Psoas muscle (tissue), 8 donors: Measurements from ENCODE around the gene HTR7. TPM values are rescaled to one million over a fixed set of nuclear protein-coding genes. Genes with fewer than 3 reads are reported as not detected.

Source experiments
- ATAC-seq, 4 donors: fragments of 200-7000 bp; cut with Tn5 transposase; one replicate each; pipeline ENCODE4 v1.9.1; 2020; ENCODE audit warnings: moderate library complexity in 3 of 4, mild to moderate bottlenecking in 2 of 4
- DNase-seq, 2 donors: peaks; one replicate each; pipeline ENCODE4 v3.0.0-alpha.2; 2020
- H3K27ac ChIP-seq: fragments of 200-600 bp; one replicate; pipeline ENCODE4 v1.8.0; 2022
- H3K27me3 ChIP-seq, 3 donors: fragments of 200-600 bp in 1 of 3; one replicate each; pipeline versions ENCODE4 v1.6.1 to v1.8.0; 2013 to 2022; ENCODE audit warnings: low read length in 2 of 3, mild to moderate bottlenecking in 2 of 3, moderate library complexity in 1 of 3; ENCODE audit not compliant: insufficient read depth in 3 of 3
- H3K36me3 ChIP-seq, 2 donors: fragments of 200-600 bp in 1 of 2; one replicate each; pipeline versions ENCODE4 v1.6.1 to v1.8.0; 2013 to 2022; ENCODE audit warnings: low read depth in 1 of 2, mild to moderate bottlenecking in 1 of 2, moderate library complexity in 1 of 2; ENCODE audit not compliant: insufficient read depth in 1 of 2
- H3K4me1 ChIP-seq: fragments of 200-600 bp; one replicate; pipeline ENCODE4 v1.8.0; 2022
- H3K4me3 ChIP-seq: fragments of 200-600 bp; one replicate; pipeline ENCODE4 v1.8.0; 2022; ENCODE audit warnings: mild to moderate bottlenecking
- H3K9me3 ChIP-seq: fragments of 200-600 bp; one replicate; pipeline ENCODE4 v1.8.0; 2022
- WGBS, 3 donors: extraction: QIAGEN DNeasy Blood & Tissue Kit; methylation state at CpG; one replicate each; pipeline versions ENCODE4 v1.1.6 to v1.1.7; 2013; 5-methylcytosine and 5-hydroxymethylcytosine counted together
- intact Hi-C, 2 donors: fragments of 100-400 bp; cut with DNase I; formaldehyde crosslinking; loops; one replicate each; pipeline versions ENCODE4 v1.11.0 to v1.14.2; 2022
- polyA plus RNA-seq, 3 donors: library from polyadenylated mRNA; stranded (reverse); fragments of 200-250 nt; gene quantifications; one replicate each; pipeline ENCODE4 v1.2.3, GENCODE V29; 2013
- total RNA-seq, 4 donors: library from RNA; stranded (reverse); fragmentation: NEBNext Ultra II Directional in 2 of 4; extraction: Animal tissue kit (Norgen Biotek cat#: 25700) in 2 of 4; gene quantifications; one replicate each; pipeline versions ENCODE4 v1.2.1 to v1.2.4, GENCODE V29; 2021 to 2023
- TF ChIP-seq, protein P1 (sequence below): fragments of 200-600 bp; IDR thresholded peaks from one replicate; pipeline ENCODE4 v1.8.0; 2022; ENCODE audit warnings: antibody characterized with exemption
- donor health status: healthy with polysubstance abuse.
- donor health status: DM: no; HTN: no; CAD: no; lungs with moderate emphysema.
- donor health status: Bipolar disorder and iron deficiency.
- donor health status: healthy.
- donor health status: DM: yes; HTN: yes; CAD: no.
- donor health status: DM: no; HTN: no; CAD: no.
- donor health status: DM: no; HTN: no; CAD: no.
- donor health status: DM: yes; HTN: yes; CAD: no.

The HTR7 gene
- total and polyA plus RNA-seq, 7 donors = 0.24 to 1.3 (median 0.39) TPM

DNA sequence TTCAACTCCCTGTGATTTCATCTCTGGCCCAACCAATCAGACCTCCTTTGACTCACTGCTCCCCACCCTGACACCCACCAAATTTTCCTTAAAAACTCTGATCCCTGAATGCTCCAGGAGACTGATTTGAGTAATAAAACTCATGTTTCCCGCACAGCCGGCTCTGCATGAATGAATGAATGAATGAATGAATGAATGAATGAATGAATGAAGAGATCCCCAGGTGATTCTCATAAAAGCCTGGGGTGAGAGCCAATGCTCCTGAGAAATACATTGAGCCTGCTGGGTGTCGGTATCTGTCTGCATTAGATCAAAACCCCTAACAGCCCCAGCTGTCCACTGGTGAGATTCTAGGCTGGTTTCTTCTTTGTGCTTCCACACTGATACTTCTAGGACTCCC lies 58.7 kb downstream of the HTR7 start:
- Histone ChIP-seq H3K4me3 (no peak overlapping the region), H3K9me3 (no peaks in the 10 kb centered on the region), H3K27ac (no peak overlapping the region), H3K4me1 (no peaks in the 10 kb centered on the region), H3K36me3 (no peaks in the 10 kb centered on the region), H3K27me3 (no peaks in the 10 kb centered on the region)
- no peak for DNase-seq
- WGBS, 3 donors = 84 to 90% (median 90%) methylated on average over 3 of the region's 3 CpGs
- ATAC-seq = no peak
- intact Hi-C loops = no loop called here
- TF ChIP-seq, protein P1, sequence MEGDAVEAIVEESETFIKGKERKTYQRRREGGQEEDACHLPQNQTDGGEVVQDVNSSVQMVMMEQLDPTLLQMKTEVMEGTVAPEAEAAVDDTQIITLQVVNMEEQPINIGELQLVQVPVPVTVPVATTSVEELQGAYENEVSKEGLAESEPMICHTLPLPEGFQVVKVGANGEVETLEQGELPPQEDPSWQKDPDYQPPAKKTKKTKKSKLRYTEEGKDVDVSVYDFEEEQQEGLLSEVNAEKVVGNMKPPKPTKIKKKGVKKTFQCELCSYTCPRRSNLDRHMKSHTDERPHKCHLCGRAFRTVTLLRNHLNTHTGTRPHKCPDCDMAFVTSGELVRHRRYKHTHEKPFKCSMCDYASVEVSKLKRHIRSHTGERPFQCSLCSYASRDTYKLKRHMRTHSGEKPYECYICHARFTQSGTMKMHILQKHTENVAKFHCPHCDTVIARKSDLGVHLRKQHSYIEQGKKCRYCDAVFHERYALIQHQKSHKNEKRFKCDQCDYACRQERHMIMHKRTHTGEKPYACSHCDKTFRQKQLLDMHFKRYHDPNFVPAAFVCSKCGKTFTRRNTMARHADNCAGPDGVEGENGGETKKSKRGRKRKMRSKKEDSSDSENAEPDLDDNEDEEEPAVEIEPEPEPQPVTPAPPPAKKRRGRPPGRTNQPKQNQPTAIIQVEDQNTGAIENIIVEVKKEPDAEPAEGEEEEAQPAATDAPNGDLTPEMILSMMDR = no peak

DNA sequence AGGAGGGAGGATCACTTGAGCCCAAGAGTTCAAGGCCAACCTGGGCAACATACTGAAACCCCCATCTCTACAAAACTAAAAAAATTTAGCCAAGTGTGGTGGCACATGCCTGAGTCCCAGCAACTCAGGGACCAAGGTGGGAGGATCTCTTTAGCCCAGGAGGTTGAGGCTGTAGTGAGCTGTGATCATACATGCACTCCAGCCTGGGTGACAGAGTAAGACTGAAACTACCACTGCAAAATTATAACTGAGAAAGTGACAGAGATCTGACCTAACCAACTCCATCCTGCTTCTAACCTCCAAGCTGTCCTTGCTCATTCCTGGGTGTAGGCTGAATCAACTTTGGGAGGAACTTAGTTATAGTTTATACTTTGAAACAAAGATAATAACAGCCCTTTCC lies 59.4 kb downstream of the HTR7 start:
- no peaks in the 10 kb centered on the region for H3K27me3 ChIP-seq
- H3K9me3 ChIP-seq = no peaks in the 10 kb centered on the region
- H3K27ac ChIP-seq = no peak overlapping the region
- no peak for DNase-seq
- intact Hi-C loops = no loop called here
- no peaks in the 10 kb centered on the region for H3K4me1 ChIP-seq
- TF ChIP-seq, protein P1 = no peak
- no peaks in the 10 kb centered on the region for H3K36me3 ChIP-seq
- ATAC-seq = no peak
- no peak overlapping the region for H3K4me3 ChIP-seq

DNA sequence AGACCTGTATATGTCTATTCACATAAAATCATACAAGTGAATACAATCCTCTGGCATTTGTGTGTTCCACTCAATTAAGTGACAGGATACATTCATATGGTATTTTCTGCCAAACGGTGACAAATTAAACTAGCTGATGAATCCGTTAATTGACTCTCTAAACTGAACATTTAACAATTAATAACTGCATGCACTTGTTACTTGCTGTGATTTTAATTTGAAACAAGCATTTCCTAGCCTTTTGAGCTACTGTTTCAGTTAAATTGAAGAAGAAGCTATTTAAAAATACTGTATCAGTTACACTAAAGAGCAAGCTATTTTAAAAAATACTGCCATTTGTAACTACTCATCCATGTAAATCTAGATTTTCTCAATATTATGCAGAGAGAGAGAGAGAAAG lies 67.4 kb downstream of the HTR7 start:
- Histone ChIP-seq H3K36me3 (no peaks in the 10 kb centered on the region), H3K4me1 (no peaks in the 10 kb centered on the region), H3K27ac (no peak overlapping the region), H3K27me3 (no peaks in the 10 kb centered on the region), H3K4me3 (no peak overlapping the region), H3K9me3 (no peaks in the 10 kb centered on the region)
- TF ChIP-seq, protein P1 = no peak
- WGBS, 3 donors = 60 to 72% (median 71%) methylated on average over 2 of the region's 2 CpGs
- intact Hi-C loops = no loop called here
- ATAC-seq (no peak), DNase-seq (no peak)

DNA sequence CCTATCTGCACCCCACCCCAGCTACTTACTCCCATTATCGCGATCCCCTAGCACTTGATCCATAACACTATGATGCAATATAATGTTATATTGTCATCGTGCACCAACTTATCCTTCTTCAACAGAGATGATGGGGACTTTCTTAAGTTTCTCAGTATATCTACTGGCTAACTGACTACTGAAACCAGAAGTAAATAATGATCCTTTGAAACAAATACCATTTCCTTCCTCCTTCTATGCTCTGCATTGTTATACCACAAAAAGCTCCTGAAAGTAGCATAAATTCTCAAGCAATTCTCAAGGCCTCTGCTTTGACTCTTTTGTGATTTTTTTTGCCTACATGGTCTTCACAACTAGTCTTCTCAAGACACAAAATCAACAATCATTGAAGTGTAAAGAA lies 68.9 kb downstream of the HTR7 start:
- DNase-seq (no peak), ATAC-seq (no peak)
- TF ChIP-seq, protein P1 = no peak
- Histone ChIP-seq H3K27ac (no peak overlapping the region), H3K4me1 (no peaks in the 10 kb centered on the region), H3K36me3 (no peaks in the 10 kb centered on the region), H3K9me3 (no peaks in the 10 kb centered on the region), H3K4me3 (no peak overlapping the region), H3K27me3 (no peaks in the 10 kb centered on the region)
- intact Hi-C loops = loop anchor here (5.0 to 10.0 kb wide), 2 partner anchors 992 to 994 kb away; no protein-coding TSS in a partner anchor
- 52 to 55% (median 55%) methylated on average over 3 of the region's 3 CpGs for WGBS, 3 donors

DNA sequence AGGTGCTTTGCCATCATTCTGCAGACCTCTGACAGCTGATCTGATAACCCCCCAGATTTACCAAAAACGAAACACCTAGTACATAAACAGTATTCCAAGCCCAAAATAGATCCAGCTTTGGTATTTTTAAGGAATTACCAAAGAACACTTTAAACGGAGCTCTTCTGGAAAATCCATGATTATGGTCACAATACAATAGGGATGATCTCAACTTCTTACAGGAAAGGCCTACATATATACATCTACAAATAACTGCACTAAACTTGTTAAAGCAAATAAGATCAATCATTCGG lies 69.7 kb downstream of the HTR7 start:
- 58 to 62% (median 58%) methylated on average over 3 of the region's 3 CpGs for WGBS, 3 donors
- no peak overlapping the region for H3K27ac ChIP-seq
- no peaks in the 10 kb centered on the region for H3K27me3 ChIP-seq
- DNase-seq = no peak
- H3K4me3 ChIP-seq = no peak overlapping the region
- no peaks in the 10 kb centered on the region for H3K4me1 ChIP-seq
- ATAC-seq = no peak
- intact Hi-C loops = loop anchor here (5.0 to 10.0 kb wide), 2 partner anchors 991 to 993 kb away; no protein-coding TSS in a partner anchor
- TF ChIP-seq, protein P1 = no peak
- H3K9me3 ChIP-seq = no peaks in the 10 kb centered on the region
- no peaks in the 10 kb centered on the region for H3K36me3 ChIP-seq
